Measurements from ENCODE around the gene GDF7.

GRCh38 chr2:20627712-20628380 is 39.1 kb upstream of the GDF7 start:
- TF ChIP-seq POLR2A (IDR thresholded peaks at IDR 0.05; ENCODE audit: low read depth, low read length) (no peak), POLR2AphosphoS5 (IDR thresholded peaks at IDR 0.05; ENCODE audit: low read depth, low read length) (no peak), TAF1 (IDR thresholded peaks at IDR 0.05; ENCODE audit: borderline replicate concordance, low read depth, low read length) (no peak)
